GM12872 (cell line): Measurements from ENCODE around the gene PIP4K2A.

Experiments used
- TF ChIP-seq, protein P1 (sequence below): IDR thresholded peaks from 3 replicates; pipeline ENCODE4 v1.5.1; 2011; ENCODE audit warnings: low read depth, mild to moderate bottlenecking, low read length, moderate library complexity; ENCODE audit not compliant: insufficient read depth

Gene PIP4K2A

DNA sequence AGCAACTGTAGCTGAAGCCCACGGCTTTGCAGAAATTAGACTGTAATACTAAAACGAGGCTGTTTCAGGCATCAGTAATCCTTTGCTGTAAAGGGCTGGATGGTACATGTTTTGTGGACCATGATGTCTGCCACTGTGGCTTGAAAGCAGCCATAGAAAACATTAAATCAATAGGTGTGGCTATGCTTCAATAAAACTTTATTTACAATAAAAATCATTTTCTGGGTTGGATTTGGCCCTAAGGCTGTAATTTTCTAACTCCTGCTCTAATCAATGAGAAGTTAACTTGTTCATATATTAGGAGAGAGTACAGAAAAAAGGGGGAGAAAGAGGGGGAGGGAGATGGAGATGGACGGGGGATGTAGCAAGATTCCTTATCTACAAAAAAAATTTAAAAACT is 183.4 kb downstream of the PIP4K2A start:
- TF ChIP-seq, protein P1, sequence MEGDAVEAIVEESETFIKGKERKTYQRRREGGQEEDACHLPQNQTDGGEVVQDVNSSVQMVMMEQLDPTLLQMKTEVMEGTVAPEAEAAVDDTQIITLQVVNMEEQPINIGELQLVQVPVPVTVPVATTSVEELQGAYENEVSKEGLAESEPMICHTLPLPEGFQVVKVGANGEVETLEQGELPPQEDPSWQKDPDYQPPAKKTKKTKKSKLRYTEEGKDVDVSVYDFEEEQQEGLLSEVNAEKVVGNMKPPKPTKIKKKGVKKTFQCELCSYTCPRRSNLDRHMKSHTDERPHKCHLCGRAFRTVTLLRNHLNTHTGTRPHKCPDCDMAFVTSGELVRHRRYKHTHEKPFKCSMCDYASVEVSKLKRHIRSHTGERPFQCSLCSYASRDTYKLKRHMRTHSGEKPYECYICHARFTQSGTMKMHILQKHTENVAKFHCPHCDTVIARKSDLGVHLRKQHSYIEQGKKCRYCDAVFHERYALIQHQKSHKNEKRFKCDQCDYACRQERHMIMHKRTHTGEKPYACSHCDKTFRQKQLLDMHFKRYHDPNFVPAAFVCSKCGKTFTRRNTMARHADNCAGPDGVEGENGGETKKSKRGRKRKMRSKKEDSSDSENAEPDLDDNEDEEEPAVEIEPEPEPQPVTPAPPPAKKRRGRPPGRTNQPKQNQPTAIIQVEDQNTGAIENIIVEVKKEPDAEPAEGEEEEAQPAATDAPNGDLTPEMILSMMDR: no peak

DNA sequence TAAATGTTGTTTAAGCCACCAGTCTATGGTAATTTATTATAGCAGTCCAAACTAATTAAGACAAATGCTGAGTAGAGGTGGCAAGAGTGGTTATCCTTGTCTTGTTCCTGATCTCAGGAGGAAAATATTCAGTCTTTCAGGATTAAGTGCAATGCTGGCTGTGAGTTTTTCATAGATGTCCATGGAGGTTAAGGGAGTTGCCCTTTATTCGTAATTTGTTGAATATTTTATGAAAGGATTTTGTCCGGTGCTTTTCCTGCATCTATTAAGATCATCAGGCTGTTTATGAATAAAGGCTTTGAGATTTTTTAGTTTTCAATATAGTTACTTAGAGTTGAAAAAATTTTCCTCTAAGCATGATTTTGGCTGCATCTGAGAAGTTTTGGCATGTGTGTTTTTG is 186.9 kb downstream of the PIP4K2A start:
- TF ChIP-seq, protein P1: no peak

DNA sequence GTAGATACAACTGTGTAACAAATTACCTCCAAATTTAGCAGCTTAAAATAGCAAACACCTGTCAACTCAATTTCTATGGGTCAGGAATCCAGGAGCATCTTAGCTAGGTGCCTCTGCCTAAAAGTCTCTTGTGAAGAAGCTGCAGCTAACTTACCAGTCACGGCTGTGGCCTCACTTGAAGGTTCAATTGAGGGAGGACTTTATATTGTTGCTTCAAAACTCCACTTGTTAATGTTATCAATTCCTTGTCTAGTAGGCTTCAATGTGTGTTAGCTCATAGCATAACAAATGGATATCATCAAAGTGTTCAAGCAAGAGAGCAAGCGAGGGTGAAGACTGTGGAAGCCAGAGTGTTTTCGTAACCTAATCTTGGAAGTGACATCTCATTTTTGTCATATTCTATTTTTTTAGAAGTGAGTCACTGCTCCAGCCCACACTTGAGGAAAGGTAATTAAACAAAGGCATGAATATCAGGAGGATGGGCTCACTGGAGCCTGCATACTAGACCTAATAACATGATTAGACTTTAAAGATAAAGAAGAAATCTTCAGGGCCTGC is 196.1 kb downstream of the PIP4K2A start:
- TF ChIP-seq, protein P1: no peak

DNA sequence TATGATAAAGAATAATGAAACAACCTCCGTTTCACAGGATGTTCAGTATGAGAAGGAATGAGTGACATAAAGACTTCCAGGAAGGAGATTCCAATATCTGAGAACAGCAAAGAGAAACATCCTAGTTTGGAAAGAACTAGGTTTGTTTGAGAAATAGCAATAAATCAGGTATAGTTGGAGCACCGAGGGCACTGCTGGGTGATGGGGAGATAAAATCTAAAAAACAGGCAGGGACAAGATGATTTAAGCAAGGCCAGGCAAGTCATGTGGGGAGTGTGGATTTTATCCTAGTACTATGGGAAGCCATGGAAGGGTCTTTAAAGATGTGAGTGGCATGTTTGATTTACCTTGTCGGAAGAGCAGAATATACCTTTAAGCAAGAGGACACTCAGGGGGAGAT is 199.4 kb downstream of the PIP4K2A start:
- TF ChIP-seq, protein P1: no peak

DNA sequence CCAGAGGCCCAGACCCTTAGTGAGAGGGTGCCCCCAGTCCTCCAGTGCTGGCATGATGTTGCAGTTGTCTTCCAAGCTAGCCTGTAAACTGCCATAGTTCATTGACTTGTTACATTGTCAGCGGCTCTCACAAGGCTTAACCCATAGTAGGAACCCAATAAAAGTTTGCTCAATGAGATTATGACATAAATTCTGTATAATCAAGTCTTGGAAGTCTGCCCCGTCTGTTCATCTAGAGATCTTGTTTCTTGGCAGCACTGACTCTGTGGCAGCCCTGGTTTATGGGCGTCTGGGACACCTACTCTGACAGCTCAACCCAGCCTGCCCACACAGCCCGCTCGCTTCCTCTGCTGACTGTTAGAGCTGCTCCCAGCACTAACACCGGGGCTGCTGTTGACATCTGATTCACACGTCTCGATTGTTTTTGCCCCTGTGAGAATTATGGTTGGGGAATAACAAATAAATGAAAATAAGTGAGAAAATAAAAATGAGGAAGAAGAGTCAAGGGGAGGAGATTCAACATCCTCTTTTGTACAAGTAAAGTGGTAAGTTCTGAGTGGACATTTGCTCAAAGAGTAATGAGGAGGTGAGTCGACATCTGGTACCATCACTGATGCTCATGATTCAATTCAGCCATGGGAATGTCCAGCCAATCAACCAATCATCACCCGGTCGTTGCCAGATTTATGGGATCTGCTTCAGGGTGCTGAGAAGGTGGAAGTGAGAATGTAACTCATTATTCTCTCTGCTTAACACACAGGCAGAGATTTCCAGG is 208.3 kb downstream of the PIP4K2A start:
- TF ChIP-seq, protein P1: no peak

DNA sequence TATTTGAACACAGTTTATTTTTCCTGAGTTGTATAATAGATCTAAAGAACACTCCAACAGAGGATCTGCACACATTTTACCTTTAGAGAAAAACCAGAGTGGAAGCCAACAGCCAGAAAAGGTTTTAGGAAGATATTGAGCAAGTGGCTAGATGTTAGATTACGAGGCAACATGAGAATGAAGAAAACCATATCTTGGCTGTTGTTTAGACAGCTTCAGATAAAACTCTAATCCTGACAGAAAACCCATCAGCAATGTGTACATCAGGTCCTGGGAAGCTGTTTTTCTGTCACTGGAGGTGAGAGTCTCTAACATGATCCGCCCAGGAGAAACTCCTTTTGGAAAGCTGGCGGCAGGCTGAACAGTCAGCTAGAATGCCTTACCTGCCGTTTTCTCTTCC is 209.6 kb downstream of the PIP4K2A start:
- TF ChIP-seq, protein P1: no peak

DNA sequence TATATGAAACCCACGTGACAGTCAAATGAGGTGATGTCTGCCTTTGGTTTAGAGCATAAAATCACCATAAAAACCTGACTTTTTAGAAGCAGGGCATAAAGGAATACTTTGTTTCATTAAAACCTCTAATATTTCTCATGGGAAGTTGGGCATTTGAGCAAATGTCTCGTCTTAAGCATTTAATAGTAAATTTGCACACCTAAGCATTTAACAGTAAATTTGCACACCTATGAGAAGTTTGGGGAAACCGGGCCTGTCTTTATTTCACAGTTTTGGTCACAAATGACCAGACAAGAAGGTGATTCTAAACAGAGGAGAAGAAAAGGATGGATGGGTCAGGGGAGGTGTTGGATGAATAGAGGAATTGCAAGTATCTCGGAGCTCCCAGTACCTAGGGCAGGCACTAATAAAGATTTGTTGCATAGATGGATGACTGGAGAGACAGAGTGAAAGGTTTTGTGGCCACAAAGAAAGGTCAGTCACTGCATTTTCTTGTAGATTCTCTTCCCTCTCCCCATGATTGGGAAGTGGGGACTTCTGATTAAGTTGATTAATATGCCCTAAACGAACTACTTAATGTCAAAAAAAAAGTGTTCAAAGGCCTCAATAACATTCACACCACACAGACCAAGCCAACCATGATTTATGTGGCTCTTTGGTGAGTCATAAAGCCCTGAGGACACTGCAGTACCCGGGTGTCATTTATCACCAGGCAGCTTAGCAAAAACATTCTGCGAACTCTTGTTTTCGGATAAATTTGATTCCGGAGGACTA is 210.9 kb downstream of the PIP4K2A start:
- TF ChIP-seq, protein P1: no peak
